ENCODE measurements around the gene CDH13. TPM values are rescaled to one million over a fixed set of nuclear protein-coding genes. Genes with fewer than 3 reads are reported as not detected.

Gene CDH13
- total and polyA plus RNA-seq, 2 experiments from 2014 or later, result 1.6 to 4.4 TPM

GRCh38 chr16:83624429-83625120 is 997.8 kb downstream of the CDH13 start:
- TF ChIP-seq EZH2 (IDR thresholded peaks at IDR 0.05; ENCODE audit: low read depth, unreplicated experiment), result no peak
- TF ChIP-seq ZNF462 (CRISPR knock-in tag; IDR thresholded peaks at IDR 0.05), result 0 out of 2 replicates have a peak, but pooled peaks have one; percentile 41
- no peak overlapping the region for H3K27ac ChIP-seq (ENCODE audit: low read depth)

GRCh38 chr16:83626204-83626603 is 999.4 kb downstream of the CDH13 start:
- H3K9me2 ChIP-seq (ENCODE audit: insufficient read depth), result no peaks in the 10 kb centered on the region
- no peaks in the 10 kb centered on the region for H3K79me2 ChIP-seq (replicated peaks; ENCODE audit: insufficient read depth)
- DNase-seq (ENCODE audit: low spot score) (no peak), ATAC-seq (no peak)
- no peak overlapping the region for H2AFZ ChIP-seq
- H3K36me3 Mint-ChIP-seq (ENCODE audit: low read depth), result no peaks in the 10 kb centered on the region
- H3K4me2 ChIP-seq, result no peak overlapping the region
- H3K27ac Mint-ChIP-seq, result no peak overlapping the region
- H3K27ac ChIP-seq (ENCODE audit: low read depth), result no peak overlapping the region
- H3F3A ChIP-seq (replicated peaks; ENCODE audit: low read depth), result no peaks in the 10 kb centered on the region
- peaks cover 24% of the 10 kb centered on the region for H3K4me1 Mint-ChIP-seq
- no peak overlapping the region for H3K4me3 ChIP-seq
- no peaks in the 10 kb centered on the region for H3K27me3 ChIP-seq (ENCODE audit: insufficient read depth)
- no peaks in the 10 kb centered on the region for H3K9me3 Mint-ChIP-seq
- peaks cover 12% of the 10 kb centered on the region for H3K27me3 Mint-ChIP-seq (ENCODE audit: insufficient read depth, low read depth, poor library complexity)
- H3K4me3 Mint-ChIP-seq, result no peak overlapping the region
- no peaks in the 10 kb centered on the region for H4K20me1 ChIP-seq (replicated peaks; ENCODE audit: insufficient read depth)
- peaks cover 12% of the 10 kb centered on the region for H3K4me1 ChIP-seq (ENCODE audit: insufficient read depth)
- no peaks in the 10 kb centered on the region for H3K36me3 ChIP-seq (ENCODE audit: insufficient read depth)
- TF ChIP-seq NANOG (IDR thresholded peaks at IDR 0.05; ENCODE audit: borderline replicate concordance) (no peak), STAT1 (IDR thresholded peaks at IDR 0.05; ENCODE audit: unreplicated experiment) (no peak), ETS1 (IDR thresholded peaks at IDR 0.05) (no peak), CREB1 (CRISPR knock-in tag; IDR thresholded peaks at IDR 0.05; ENCODE audit: low read depth) (no peak), ZNF331 (CRISPR knock-in tag; IDR thresholded peaks at IDR 0.05; ENCODE audit: low read depth) (no peak), JUNB (IDR thresholded peaks at IDR 0.05; ENCODE audit: unreplicated experiment) (no peak), EZH2phosphoT487 (IDR thresholded peaks at IDR 0.05; ENCODE audit: unreplicated experiment) (no peak), CTCF (conservative IDR thresholded peaks at IDR 0.05; ENCODE audit: low read depth in 2 of 2) (no peak)

More at GRCh38 chr16:83624429-83625120, 997.8 kb downstream of the CDH13 start:
- Mint-ChIP-seq H3K36me3 (ENCODE audit: low read depth) (no peaks in the 10 kb centered on the region), H3K4me1 (peaks cover 23% of the 10 kb centered on the region), H3K9me3 (no peaks in the 10 kb centered on the region), H3K4me3 (no peak overlapping the region), H3K27ac (no peak overlapping the region), H3K27me3 (ENCODE audit: insufficient read depth, low read depth, poor library complexity) (peaks cover 12% of the 10 kb centered on the region)
- peak overlapping the region; percentile 31; the same call in 1 of the 2 replicates for H3K4me2 ChIP-seq
- H3K36me3 ChIP-seq (ENCODE audit: insufficient read depth), result no peaks in the 10 kb centered on the region
- no peak overlapping the region for H3K4me3 ChIP-seq
- no peaks in the 10 kb centered on the region for H3K27me3 ChIP-seq (ENCODE audit: insufficient read depth)
- no peaks in the 10 kb centered on the region for H3K79me2 ChIP-seq (replicated peaks; ENCODE audit: insufficient read depth)
- no peaks in the 10 kb centered on the region; the same call in 1 of the 2 replicates for H3K9me2 ChIP-seq (ENCODE audit: insufficient read depth)
- no peaks in the 10 kb centered on the region for H3F3A ChIP-seq (replicated peaks; ENCODE audit: low read depth)
- H3K4me1 ChIP-seq (ENCODE audit: insufficient read depth), result peaks cover 12% of the 10 kb centered on the region
- H2AFZ ChIP-seq, result no peak overlapping the region
- ATAC-seq (peak; percentile 75), DNase-seq (ENCODE audit: low spot score) (peak; percentile 39)
- no peaks in the 10 kb centered on the region for H4K20me1 ChIP-seq (replicated peaks; ENCODE audit: insufficient read depth)

All from GM23338 (cell line).